Right lobe of liver (tissue), 4 donors: ENCODE data around the gene TAS2R42.
A peak's percentile ranks its signal among the peaks of the same experiment; 100 is the strongest.

Experiments
- CTCF ChIP-seq, 4 donors: fragments of 200-600 bp in 3 of 4; fragments of 450-650 bp in 1 of 4; IDR thresholded peaks; one replicate each; pipeline versions ENCODE4 v1.5.1 to v1.8.0; 2016 to 2022; ENCODE audit warnings: antibody characterized with exemption in 4 of 4, mild to moderate bottlenecking in 2 of 4
- POLR2A ChIP-seq: fragments of 450-650 bp; IDR thresholded peaks from one replicate; pipeline ENCODE4 v1.6.1; 2017; ENCODE audit warnings: antibody characterized with exemption, mild to moderate bottlenecking
- donor health status: DM: no; HTN: no; CAD: no.
- donor health status: DM: no; HTN: no; CAD: no.
- donor health status: DM: no; HTN: yes; CAD: no.

- TF ChIP-seq CTCF (IDR thresholded peaks at IDR 0.05) = peak in 3 of 4 donors; percentile 33 to 45 (median 38)
- no peak for TF ChIP-seq POLR2A
These were observed 41.7 kb upstream of the TAS2R42 start for GRCh38 chr12:11228296-11228879.
